Neuron (in vitro differentiated cells): Measurements from ENCODE around the gene CEP128.

Source experiments
- H2AFZ ChIP-seq: one replicate; pipeline ENCODE4 v1.6.1; 2013; ENCODE audit warnings: low read depth, mild to moderate bottlenecking, inconsistent platforms, low read length, moderate library complexity
- H3K27me3 ChIP-seq: one replicate; pipeline ENCODE4 v1.6.1; 2013; ENCODE audit warnings: low read length; ENCODE audit not compliant: insufficient read depth
- H3K36me3 ChIP-seq: one replicate; pipeline ENCODE4 v1.6.1; 2013; ENCODE audit warnings: low read length; ENCODE audit not compliant: insufficient read depth
- H3K4me1 ChIP-seq: one replicate; pipeline ENCODE4 v1.6.1; 2013; ENCODE audit warnings: low read length; ENCODE audit not compliant: insufficient read depth
- H3K4me3 ChIP-seq: 2 replicates; pipeline ENCODE4 v1.5.1; 2013; ENCODE audit warnings: mild to moderate bottlenecking, low read length, moderate library complexity
- H3K9me3 ChIP-seq: one replicate; pipeline ENCODE4 v1.6.1; 2013; ENCODE audit warnings: low read length

CEP128 gene

DNA sequence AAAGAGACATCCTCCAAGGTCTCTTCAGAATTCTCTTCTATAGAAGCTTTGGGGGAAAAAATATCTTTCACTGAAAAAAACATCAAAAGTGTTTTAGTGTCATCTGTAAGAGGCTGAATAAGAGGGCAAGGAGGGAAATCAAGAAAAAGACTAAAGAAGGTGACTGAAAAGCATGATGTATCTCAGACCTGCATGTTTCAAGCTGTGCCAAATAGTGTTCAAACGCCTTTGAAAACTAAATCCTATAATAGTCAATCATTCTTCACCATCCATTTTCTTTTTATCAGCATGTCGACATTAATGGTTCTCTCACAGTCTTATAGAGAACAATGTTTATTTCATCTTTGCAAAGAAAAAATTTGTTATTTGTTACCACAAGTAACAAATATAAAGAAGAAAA, 94.5 kb downstream of the CEP128 start:
- H3K27me3 ChIP-seq: no peaks in the 10 kb centered on the region
- no peaks in the 10 kb centered on the region for H3K36me3 ChIP-seq
- peaks cover 2% of the 10 kb centered on the region for H3K4me1 ChIP-seq
- no peaks in the 10 kb centered on the region for H3K9me3 ChIP-seq
- H3K4me3 ChIP-seq: no peak overlapping the region
- H2AFZ ChIP-seq: no peak overlapping the region

DNA sequence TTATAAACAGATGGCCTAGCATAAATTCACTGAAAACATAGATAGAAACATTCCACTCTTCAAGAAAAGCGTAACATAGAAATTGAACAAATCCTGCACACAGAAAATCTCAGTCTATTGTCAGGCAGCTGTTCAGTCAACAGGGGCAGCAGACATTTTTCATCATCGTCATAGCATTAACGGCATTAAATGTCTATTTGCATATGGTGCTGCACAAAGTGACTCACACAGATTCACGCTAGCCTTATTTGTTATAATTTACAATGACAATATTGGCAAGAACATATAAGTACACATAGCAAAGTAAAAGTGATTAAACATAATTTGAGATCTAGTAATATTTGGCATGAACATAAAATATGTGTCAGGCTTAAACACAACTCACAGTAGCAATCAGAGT, 95.7 kb downstream of the CEP128 start:
- Histone ChIP-seq H3K4me3 (no peak overlapping the region), H3K27me3 (no peaks in the 10 kb centered on the region), H3K4me1 (peaks cover 2% of the 10 kb centered on the region), H2AFZ (no peak overlapping the region), H3K36me3 (no peaks in the 10 kb centered on the region), H3K9me3 (no peaks in the 10 kb centered on the region)

DNA sequence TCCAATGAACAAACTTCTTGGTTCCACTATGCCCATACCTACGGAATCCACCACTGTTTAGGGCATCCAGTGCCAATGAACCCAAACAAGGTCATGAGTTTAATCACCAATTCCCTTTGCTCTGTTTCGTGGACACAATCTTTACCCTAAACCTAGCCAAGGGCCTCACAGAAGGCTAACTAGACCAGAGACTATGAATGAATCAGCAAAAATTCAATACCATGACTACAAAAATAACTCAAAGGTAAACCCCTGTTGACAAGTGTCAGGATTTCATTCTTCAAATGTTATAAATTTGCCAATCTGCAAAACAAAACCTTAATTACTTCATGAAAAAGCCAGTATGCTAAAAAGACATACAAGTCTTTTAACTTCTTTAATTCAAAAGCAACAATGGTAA, 96.7 kb downstream of the CEP128 start:
- H3K9me3 ChIP-seq: no peaks in the 10 kb centered on the region
- no peaks in the 10 kb centered on the region for H3K27me3 ChIP-seq
- no peak overlapping the region for H3K4me3 ChIP-seq
- H3K4me1 ChIP-seq: peaks cover 2% of the 10 kb centered on the region
- no peaks in the 10 kb centered on the region for H3K36me3 ChIP-seq
- no peak overlapping the region for H2AFZ ChIP-seq

DNA sequence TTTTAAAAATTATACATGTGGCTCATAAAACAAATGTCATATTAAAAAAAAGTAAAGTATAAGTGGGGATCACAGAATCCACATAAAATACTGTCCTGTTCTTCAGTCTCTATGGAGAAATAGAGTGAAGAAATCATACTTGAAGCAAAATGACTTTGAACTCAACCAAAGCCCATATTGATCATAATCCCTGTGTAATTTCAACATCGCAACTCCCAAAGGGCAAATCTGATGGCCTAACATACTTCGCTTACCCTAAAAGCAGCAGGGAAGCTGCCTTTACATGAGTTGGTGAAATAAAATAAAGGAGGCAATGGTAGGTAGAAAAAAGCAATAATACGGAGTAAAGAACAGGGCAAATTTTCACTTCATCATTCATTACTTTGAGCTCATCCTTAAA, 101.8 kb downstream of the CEP128 start:
- Histone ChIP-seq H2AFZ (no peak overlapping the region), H3K4me1 (no peaks in the 10 kb centered on the region), H3K36me3 (no peaks in the 10 kb centered on the region), H3K27me3 (no peaks in the 10 kb centered on the region), H3K4me3 (no peak overlapping the region), H3K9me3 (no peaks in the 10 kb centered on the region)

DNA sequence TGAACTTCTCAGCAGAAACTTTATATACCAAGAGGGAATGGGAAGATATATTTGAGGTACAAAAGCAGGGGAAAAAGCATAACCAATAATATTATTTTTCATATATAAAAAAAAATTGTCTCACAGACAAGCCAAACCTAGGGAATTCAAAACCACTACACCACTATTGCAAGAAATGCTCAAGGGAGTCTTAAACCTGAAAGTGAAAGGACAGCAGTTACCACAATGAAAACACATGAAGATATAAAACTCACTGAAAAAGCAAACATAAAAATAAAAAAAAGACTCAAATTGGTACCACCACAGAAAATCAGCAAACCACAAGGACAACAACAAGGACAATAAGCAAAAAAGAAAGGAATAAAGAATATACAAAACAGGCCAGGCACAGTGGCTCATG, 131.9 kb downstream of the CEP128 start:
- Histone ChIP-seq H2AFZ (no peak overlapping the region), H3K4me1 (no peaks in the 10 kb centered on the region), H3K27me3 (no peaks in the 10 kb centered on the region), H3K9me3 (peaks cover 4% of the 10 kb centered on the region), H3K36me3 (no peaks in the 10 kb centered on the region), H3K4me3 (no peak overlapping the region)

DNA sequence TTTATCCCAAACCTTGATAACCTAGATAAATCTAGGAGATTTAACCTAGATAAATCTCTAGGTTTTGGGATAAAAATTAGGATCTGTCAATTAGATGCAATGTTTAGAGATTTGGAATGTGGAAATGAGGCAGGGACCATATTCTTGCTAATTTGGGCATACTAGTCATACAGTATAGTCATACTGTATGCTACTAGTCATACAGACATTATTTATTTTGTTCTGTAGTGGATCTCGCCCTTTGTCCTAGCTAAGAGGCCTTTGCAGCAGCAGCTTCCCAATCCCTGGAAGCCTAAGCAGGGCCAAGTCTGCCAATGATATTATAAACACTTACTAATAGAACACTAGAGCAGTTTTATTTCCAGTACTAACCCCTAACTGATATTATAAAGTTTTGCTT, 136.4 kb downstream of the CEP128 start:
- no peaks in the 10 kb centered on the region for H3K4me1 ChIP-seq
- no peak overlapping the region for H2AFZ ChIP-seq
- no peaks in the 10 kb centered on the region for H3K27me3 ChIP-seq
- H3K9me3 ChIP-seq: peaks cover 4% of the 10 kb centered on the region
- no peaks in the 10 kb centered on the region for H3K36me3 ChIP-seq
- no peak overlapping the region for H3K4me3 ChIP-seq

DNA sequence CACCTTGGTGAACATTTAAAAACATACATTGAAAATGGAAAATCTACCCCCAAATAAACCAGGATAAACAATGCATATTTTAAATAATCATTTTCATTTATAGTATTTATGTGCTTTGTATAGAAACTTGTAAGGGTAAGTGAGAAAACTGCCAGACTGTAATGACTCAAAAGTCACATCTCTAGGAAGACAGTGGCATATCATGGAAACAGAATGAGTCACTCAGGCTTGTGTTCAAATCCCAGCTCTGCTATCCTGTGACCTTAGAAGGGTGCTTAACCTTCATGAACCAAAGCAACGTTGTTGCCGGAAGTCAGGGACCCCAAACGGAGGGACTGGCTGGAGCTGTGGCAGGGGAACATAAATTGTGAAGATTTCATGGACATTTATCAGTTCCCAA, 142.7 kb downstream of the CEP128 start:
- Histone ChIP-seq H3K4me3 (no peak overlapping the region), H3K36me3 (no peaks in the 10 kb centered on the region), H3K9me3 (no peaks in the 10 kb centered on the region), H3K27me3 (no peaks in the 10 kb centered on the region), H2AFZ (no peak overlapping the region), H3K4me1 (no peaks in the 10 kb centered on the region)

DNA sequence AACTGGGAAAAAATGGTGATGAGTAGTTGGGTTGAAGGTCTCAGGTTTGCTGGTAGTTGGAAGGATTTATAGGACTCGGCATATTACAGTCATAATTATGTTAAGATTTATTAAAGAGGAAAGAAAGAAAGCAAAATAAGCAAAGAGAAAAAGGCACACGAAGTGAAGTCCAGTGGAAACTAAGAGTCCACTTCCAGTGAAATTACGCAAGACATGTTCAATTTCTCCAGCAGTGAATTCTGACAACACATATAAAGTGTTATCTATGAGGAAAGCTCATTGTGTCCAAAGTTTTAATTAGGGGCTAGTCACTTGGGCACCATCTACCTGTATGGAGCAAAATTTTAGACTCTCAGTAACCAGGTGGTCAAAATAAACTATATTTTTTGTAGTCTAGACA, 143.3 kb downstream of the CEP128 start:
- no peak overlapping the region for H2AFZ ChIP-seq
- H3K27me3 ChIP-seq: no peaks in the 10 kb centered on the region
- H3K36me3 ChIP-seq: no peaks in the 10 kb centered on the region
- H3K4me1 ChIP-seq: no peaks in the 10 kb centered on the region
- no peak overlapping the region for H3K4me3 ChIP-seq
- H3K9me3 ChIP-seq: no peaks in the 10 kb centered on the region

DNA sequence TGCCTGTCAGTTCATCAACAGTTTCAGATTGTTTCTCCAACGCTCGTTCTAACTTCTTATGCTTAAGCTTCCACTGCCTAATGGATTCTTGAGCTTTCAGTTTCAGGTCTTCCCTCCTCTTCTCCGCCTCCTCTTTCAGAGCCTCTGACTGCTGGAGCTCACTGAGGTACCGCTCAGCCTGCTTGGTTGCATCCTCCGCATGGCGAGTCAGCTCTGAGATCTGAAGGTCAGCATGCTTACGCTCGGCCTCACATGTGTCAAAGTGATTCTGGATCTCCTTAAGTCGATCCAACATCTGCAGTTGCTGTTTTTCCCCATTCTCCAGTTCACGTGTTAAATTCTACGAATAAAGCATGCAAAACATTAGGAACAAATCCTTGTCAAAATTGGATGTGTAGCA, 148.8 kb downstream of the CEP128 start:
- Histone ChIP-seq H3K4me3 (no peak overlapping the region), H3K36me3 (no peaks in the 10 kb centered on the region), H3K9me3 (no peaks in the 10 kb centered on the region), H3K4me1 (no peaks in the 10 kb centered on the region), H2AFZ (no peak overlapping the region), H3K27me3 (no peaks in the 10 kb centered on the region)

DNA sequence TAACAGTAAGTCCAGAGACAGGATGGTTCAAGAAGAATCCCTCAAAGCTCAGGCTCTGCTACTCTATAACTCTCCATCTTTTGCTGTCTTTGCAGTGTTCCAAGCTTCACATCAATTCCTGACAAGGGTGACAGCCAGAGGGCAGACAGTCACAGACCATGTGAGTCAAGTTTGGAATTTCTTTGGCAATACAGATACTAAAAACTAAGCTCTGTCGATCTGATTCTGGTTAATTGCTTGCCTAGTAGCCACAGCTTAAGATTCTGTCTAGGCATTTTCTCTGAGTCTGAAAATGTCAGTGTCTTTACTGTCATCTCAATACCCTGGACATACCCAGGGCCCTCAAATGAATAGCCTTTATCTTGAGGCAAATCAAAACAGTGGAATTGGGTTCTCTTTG, 153.7 kb downstream of the CEP128 start:
- H3K36me3 ChIP-seq: peaks cover 4% of the 10 kb centered on the region
- no peaks in the 10 kb centered on the region for H3K27me3 ChIP-seq
- no peak overlapping the region for H3K4me3 ChIP-seq
- no peaks in the 10 kb centered on the region for H3K9me3 ChIP-seq
- no peak overlapping the region for H2AFZ ChIP-seq
- H3K4me1 ChIP-seq: no peaks in the 10 kb centered on the region

DNA sequence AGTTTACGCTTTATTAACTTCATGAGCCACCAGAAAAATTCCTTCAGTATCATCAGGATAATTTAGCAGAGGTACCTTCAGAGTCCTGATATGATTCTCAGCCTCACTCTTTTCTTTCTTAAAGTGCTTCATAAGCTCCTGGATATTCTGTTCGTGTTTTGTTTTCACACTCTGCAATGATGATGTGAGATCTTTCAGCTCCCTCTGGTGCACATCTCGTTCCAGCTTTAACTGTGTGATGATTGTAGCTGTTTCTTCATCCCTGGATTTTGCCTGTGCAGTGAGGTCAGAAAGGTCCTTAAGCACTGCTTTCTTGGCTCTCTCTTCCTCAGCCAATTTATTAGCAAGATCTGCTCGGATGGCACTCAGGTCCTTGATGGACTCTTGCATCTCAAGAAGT, 156.7 kb downstream of the CEP128 start:
- H3K36me3 ChIP-seq: peaks cover 4% of the 10 kb centered on the region
- H3K9me3 ChIP-seq: no peaks in the 10 kb centered on the region
- H3K27me3 ChIP-seq: no peaks in the 10 kb centered on the region
- H2AFZ ChIP-seq: no peak overlapping the region
- H3K4me1 ChIP-seq: no peaks in the 10 kb centered on the region
- H3K4me3 ChIP-seq: no peak overlapping the region

DNA sequence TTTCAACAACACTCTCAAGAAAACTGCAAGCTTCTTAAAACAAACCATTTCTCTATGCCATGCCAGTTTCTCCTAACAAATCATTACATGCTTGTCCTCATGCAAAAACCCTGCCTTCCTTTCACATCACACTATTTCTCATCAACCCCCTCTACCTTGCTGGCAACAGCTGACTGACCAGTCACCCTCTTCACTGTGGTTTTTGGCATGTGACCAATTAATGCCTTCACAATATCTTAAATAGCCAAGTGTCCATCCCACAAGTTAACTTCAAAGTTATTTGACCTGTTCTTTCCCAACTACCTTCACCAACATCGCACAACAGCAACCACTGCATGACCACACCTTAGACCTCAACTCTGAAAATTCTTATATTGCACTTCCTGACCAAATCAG, 159.6 kb downstream of the CEP128 start:
- no peaks in the 10 kb centered on the region for H3K4me1 ChIP-seq
- no peak overlapping the region for H2AFZ ChIP-seq
- no peaks in the 10 kb centered on the region for H3K27me3 ChIP-seq
- no peak overlapping the region for H3K4me3 ChIP-seq
- no peaks in the 10 kb centered on the region for H3K9me3 ChIP-seq
- peaks cover 4% of the 10 kb centered on the region for H3K36me3 ChIP-seq

DNA sequence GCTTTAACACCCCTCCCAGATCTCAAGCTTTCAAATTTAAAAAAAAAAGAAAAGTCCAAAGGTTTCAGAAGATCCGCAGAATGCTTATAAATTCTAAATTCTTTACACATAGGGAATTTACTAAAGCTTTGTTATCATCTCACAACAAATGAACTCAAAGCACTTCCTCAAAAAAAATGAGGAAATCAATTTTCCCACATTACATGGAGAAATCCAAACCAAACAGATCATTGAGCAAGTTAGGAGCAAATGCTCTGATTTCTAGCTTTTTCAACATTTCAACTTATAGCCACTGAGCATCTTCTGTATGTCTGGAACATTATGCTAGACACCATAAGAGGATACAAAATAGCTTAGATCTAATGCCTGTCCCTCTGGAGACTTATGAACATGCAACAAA, 161.0 kb downstream of the CEP128 start:
- H3K4me3 ChIP-seq: no peak overlapping the region
- H2AFZ ChIP-seq: no peak overlapping the region
- H3K4me1 ChIP-seq: no peaks in the 10 kb centered on the region
- peaks cover 4% of the 10 kb centered on the region for H3K36me3 ChIP-seq
- no peaks in the 10 kb centered on the region for H3K27me3 ChIP-seq
- no peaks in the 10 kb centered on the region for H3K9me3 ChIP-seq

DNA sequence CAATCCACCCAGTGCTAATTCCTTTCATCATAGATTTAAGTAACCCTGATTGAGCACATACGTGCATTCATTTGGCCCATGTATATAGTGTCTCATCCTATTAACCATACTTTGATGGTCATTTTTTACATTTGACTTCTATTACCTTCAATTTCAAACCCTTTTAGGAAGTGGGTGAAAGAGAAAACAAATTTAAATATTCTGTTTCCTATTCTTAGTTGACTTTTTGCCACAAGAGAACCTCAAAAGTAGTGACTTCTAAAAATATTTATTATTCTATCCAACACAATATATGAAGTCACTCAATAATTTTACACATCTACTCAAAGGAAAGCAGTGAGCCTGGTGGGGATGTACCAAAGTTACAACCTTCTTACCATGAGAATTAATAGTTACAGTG, 164.9 kb downstream of the CEP128 start:
- Histone ChIP-seq H3K36me3 (no peaks in the 10 kb centered on the region), H3K27me3 (no peaks in the 10 kb centered on the region), H2AFZ (no peak overlapping the region), H3K9me3 (no peaks in the 10 kb centered on the region), H3K4me1 (no peaks in the 10 kb centered on the region), H3K4me3 (no peak overlapping the region)
